ENCODE results near the gene SQOR.
A peak's percentile ranks its signal among the peaks of the same experiment; 100 is the strongest.

SQOR gene

DNA sequence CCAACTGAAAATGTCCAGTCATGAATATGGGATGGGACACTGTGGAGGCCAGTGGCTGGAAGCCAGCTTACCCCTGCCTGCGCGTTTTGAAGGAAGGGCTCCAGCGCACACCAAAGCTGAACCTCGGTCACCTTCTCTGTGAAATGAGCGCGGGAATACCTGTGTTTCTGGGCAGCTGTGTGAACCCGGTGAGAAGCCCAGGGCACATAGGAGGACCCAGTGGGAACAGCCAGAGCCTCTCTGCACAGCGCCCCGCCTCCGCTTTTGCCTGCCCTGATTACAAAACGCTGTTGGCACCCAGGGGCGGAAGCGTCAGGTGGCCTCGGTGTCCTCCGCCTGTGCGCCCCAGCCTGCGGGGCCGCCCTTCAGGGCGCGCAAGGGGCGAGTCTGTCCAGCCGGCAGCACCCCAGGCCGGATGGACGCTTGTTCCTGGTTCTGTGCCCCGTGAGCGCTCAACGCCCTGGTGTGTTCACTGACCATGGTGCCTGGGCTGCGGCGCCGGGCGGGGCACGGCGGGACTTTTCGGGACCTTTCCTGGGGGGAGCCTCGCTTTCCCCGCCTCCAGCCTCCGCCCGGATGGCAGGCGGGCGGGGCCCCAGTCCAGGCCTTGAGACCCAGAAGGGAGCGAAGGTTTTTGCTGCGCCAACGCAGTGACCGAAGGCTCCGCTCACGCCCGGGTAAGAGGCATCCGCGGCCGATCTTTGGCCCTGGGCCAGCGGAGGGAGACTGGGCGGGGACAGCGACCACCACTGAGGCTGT, at the start of gene SQOR:
Gene SQOR (plus strand): TSS at position 598 of the 759 bp plus-strand sequence. CDS start 23,895 bp downstream, outside the sequence.
- DNase-seq (ENCODE audit: low read depth in 2 of 2) = peak; percentile 50 to 67

DNA sequence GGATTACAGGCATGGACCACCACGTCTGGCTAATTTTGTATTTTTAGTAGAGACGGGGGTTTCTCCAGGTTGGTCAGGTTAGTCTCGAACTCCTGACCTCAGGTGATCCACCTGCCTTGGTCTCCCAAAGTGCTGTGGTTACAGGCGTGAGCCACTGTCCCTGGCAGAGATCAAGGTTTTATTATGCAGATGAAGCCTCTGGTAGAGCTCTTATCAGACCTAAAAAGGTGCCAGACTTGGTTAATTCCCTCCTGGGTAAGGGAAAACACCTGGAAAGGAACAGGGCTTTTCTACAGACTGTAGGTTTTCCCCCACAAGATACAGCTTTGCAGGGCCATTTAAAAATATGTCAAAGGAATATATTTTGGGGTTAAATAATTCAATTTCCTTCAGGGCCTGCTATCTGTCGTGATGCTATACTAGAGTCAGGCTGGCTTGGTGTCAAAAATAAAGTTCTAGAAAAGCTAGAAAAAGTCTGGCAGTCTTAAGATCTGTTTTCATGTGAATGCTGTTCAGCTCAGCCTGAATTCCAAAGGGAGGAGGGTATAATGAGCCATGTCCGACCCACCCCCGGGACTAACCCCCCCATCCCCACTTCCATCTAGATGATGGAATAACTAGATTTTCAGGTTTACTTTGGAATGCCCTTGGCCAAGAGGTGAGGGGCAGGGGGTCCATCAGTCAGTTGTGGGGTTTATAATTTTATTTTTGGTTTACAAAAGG, 49.6 kb upstream of the SQOR start:
- DNase-seq (ENCODE audit: low read depth in 2 of 2) = no peak

DNA sequence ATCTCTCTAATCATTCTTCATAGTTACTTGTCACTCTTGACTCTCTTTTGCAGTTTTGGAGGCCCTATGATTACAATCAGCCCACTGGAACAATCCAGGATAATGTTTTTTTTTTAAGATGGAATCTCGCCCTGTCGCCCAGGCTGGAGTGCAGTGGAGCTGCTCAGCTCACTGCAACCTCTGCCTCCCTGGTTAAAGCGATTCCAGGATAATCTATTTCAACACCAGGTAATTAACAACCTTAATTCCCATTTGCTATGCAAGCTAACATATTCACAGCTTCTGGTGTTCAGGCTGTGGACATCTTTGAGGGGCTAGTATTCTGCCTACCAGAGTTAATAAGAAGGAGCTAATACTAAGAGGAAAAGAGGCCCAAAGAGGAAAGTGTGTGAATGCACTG, 48.7 kb upstream of the SQOR start:
- DNase-seq (ENCODE audit: low read depth in 2 of 2) = no peak

DNA sequence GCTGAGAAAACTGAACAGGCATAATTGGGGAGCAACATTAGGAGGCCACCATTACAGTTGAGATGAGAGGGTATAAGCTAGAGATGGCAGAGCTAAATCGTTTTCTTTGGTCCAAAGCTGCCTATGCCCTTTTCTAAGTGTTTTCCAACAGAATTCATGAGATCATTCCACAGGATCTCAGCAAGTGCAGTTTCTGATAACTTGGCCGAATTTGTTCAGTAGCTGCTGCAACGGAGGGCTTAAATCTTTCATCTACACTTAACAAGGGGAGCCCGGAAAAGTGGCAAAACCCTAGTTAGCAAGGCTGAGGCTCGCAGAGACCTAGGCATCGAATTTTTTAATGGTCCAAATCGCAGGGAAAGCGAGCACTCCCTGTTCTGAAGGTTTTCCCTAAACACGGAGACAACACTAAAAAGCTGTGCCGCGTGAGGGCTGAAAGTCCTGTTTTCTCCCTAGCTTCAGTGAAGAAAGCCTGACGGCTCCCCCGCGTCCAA, 48.2 kb upstream of the SQOR start:
- no peak for DNase-seq (ENCODE audit: low read depth in 2 of 2)

DNA sequence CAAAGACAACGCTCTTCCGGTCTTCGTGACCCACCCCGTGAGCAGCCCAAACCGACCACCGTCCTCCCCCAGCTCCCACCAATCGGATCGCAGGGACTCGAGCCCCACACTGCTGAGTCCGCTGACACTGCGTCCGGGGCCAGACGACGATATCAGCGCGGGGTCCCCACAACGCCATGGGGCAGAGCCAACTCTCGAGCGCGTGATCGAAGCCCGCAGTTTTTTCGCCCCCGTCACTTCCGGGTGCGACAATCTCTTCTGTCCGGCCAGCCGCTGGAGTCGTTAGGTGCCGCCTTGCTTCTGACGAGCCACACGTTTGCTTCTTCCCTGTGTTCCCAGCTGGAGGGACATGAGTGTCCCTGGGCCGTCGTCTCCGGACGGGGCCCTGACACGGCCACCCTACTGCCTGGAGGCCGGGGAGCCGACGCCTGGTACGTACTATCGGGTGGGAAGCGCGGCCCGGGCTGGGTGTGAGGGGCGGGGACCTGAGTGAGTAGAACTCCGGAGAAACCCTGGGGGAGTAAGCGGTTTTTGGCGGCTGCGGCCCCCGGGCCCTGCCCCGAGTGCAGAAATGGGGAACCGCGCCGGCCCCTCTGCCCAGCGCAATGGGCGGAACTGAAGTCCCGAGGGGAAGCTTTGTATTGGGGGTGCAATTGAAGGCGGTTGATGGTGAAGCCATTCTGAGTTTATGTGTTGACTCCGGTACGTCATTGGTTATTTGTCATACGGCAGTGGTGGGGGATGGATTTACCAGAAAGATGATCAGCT, 47.5 kb upstream of the SQOR start, which contains the start of gene BLOC1S6:
Gene BLOC1S6 (plus strand): TSS at position 285 of the 768 bp plus-strand sequence. CDS start 65 bp downstream, at position 350.
- peak; percentile 75 to 79 for DNase-seq (ENCODE audit: low read depth in 2 of 2)

DNA sequence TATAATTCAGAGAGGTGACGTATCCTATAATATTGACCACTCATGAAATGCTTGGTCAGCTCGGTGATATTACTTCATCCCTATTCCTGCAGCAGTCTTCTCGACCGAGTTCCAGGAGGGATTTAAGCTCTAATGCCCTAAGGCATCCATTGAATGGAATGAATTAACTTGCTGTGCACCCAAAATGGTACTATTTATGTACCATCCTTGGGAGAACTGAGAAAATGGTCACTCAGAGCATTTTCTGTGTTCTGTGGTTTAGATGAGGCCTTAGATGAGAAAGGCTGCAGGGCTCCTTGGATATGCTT, 47.0 kb upstream of the SQOR start:
- no peak for DNase-seq (ENCODE audit: low read depth in 2 of 2)

DNA sequence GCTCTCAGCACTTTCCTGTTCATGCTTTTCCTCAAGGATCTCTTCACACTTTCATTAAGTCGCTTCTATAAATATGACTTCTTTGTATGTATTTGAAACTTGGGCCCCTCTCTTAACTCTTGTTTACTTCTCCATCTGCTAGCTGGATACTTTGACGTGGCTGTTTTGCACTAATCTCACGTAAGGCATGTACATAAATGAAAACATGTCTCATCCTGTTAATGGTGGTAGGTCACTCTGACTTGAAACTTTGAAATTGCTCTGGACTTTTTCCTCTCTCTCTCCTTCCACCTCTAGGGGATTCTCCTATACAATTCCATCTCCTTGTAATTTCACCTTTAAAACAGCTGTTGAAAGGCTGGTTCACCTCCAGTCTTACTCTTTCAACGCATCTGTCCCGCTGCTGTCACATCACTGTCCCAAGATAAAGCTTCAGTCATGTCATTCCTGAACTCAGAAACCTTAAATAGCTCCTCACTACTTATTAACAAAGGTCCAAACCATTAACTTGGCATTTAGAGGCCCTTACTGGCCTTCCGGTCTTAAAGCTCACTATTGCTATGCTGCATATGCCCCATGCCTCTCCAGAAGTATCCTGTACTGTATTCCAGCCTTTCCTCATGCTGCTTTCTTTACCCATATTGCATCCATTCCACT, 46.5 kb upstream of the SQOR start:
- no peak for DNase-seq (ENCODE audit: low read depth in 2 of 2)

DNA sequence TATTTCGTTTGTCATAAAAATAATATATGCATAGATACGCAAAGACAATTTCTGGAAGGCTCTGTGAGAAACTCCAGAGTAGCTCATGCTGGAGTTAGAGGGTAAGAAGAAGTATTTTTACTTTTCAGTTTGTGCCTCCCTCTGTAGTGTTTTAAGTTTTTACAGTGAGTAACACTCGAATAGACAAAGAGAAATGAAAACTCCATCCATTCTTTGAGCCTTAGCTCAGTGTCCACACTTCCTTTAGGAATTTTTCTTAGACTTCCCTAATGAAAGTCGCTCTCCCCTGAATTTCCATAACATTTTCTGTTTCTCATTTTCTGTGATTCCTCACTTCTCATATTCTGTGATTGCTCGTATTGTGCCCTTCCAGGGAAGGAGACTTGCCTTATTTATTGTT, 45.6 kb upstream of the SQOR start:
- DNase-seq (ENCODE audit: low read depth in 2 of 2) = no peak

DNA sequence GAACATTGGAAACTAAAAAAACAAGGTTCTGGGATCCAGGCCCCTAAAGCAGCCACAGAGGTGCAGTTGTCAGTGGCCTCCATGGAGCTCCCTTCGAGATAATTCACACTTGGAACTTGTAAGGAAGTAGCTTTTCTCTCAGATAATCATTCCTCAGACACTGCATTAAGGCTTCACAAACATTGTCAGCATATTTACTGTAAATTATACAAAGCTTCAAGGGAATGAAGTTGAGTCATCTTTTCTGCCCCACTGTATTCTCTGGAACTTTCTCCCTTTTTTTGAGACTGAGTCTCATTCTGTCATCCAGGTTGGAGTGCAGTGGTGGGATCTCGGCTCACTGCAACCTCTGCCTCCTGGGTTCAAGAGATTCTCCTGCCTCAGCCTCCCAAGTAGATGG, 40.5 kb upstream of the SQOR start:
- no peak for DNase-seq (ENCODE audit: low read depth in 2 of 2)

DNA sequence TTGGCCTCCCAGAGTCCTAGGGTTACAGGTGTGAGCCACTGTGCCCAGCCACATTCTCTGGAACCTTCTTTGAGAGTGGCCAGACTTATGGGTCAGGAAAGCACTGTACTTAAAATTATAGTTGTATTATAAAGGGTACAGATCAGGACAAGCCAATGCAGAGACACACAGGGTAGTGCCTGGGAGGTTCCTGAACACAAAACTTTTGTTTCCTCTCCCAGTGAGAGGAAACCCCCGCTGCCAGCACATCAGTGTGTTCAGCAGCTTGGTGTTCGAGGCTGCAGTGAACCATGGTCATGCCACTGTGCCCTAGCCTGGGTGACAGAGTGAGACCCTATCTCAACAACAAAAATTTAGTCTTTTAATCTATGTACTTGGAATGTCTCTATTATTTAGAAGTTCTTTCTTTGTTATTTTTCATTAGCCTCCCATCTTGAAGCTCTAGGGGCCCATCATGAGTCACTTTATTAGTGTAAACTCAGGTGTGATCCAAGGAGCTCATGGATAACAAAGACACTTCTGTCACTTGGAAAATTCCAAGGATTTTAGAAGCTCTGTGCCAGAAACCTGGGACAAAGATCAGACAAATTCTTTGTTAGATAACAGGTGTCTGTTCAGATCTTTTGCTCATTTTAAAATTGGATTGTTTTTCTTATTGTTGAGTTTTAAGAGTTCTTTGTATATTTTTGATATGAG, 39.8 kb upstream of the SQOR start:
- no peak for DNase-seq (ENCODE audit: low read depth in 2 of 2)

DNA sequence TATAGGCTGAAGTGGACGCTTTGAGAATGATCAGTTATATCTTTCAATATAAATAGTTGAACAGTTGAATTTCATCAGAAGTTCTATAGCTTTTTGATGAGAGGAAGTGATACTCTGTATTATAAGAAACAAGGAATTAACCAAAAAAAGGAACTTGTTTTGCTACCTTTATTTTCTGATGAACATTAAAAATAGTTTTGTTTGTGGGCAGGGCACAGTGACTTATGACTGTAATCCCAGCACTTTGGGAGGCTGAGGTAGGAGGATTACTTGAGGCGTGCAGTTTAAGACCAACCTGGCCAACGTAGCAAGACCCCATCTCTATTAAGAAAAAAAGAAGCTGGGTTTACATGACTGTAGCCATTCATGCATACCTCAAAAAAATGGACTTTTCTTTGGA, 30.9 kb upstream of the SQOR start:
- no peak for DNase-seq (ENCODE audit: low read depth in 2 of 2)

DNA sequence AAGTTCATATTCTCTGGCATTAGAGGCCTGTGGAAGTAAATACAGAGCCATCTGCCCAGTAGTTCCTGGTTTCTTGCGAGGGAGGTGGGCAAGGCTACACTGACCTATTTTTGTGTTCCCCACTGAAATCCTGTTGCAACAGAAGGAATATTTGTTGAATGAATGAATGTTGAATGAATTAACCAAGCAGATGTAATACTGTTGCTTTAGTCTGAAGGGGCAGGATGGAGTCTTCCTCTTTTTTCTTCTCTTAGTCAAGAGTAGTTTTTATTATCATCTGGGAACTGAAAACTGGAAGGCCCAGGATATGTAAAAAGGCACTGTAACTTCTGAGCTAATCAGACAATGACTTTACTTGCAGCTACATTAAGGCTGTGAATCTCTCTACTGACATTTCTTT, 30.5 kb upstream of the SQOR start:
- DNase-seq (ENCODE audit: low read depth in 2 of 2) = no peak

DNA sequence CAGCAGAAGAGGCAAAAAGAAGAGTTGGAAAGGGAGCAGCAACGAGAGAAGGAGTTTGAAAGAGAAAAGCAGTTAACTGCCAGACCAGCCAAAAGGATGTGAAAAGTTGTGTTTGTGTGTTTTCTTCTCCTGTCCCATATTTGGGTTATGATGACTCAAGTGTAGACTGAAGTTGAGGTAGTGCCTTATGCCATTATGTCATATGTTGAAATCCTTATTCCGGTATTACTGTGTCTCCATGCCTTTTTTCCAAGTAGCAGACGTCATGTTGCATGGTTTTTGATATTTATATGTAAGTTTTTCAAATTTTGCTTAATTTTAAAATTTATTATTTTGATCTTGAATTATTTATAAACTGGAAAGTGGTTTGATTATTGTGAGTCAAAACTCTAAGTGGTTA, 28.4 kb upstream of the SQOR start:
- DNase-seq (ENCODE audit: low read depth in 2 of 2) = no peak

DNA sequence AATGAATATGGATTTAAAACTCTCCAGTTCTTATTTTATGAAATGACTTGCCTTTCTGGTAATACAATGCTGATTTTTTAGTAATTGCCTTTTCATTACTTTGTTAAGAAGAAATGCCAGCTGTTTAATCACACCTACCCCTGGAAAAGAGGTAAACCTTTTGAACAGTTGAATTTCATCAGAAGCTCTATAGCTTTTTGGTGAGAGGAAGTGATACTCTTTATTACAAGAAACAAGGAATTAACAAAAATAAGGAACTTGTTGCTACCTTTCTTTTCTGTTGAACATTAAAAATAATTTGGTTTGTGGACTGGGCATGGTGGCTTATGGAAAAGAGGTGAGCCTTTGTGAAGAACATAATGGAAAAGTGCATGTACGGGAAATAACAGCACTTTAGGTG, 28.0 kb upstream of the SQOR start:
- no peak for DNase-seq (ENCODE audit: low read depth in 2 of 2)

DNA sequence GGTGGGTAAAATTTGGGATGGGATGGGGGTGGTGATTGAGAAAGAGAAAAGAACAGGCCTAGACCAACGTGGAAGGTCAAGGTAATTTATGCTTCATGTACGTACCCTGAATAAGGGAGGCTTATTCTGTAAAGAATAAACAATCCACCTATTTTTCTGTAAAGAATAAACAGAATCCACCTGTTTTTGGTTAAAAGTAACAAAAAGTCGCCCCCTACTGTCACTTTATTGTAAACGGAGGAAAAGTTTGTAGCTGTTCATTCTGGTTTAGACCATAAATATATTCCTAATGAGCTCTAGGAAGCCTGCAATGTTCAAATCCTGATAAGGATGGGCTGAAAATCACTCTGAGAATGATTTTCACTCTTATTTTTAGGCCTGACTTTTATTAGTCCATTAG, 23.5 kb upstream of the SQOR start:
- no peak for DNase-seq (ENCODE audit: low read depth in 2 of 2)

DNA sequence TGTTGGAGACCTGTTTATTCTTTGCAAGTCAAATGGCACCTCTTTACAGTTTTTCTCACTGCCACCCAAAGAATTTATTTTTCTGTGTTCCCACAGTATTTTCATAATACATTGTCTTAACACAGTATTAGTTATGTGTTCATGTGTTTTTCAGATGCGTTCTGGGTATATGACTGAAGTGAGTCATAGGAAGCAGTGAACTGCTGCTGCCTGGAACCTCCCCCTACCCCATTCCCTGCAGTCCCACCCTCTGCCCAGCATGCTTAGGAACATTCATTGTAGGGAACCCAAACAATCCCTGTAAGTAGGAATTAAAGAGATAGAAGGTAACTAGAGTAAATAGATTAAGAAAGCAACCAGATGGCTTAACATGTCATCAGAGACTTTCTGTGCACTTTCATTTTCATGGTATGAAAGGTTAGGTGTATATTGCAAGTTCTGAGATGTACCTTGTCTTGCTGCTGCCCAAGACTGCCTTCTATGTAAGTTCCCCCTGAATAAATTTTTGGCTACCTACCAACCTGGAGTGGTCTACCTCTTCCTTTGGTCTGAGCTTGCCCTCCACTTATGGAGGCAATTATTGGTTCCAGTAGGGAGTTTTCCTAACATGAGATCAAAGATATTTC, 21.9 kb upstream of the SQOR start:
- DNase-seq (ENCODE audit: low read depth in 2 of 2) = no peak

DNA sequence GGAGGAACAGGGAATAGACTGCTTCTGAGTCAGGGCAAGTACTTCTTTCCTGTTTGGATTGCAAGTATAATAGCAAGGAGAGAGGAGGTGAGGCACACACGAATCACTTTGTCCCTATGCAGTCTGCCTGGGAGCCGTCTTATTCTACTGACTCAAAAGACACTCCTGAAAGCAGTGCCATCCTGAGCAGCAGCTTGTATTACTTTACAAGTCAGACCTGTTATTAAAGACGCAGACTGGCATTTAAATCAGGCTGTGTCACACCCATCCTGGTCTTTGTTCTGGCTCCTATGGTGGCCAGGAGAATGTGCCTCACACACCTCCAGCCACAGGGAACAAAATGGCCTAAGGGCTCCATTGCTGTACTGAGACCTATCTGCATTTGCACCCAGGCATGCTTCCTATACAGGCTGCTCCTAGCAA, 17.9 kb upstream of the SQOR start:
- no peak for DNase-seq (ENCODE audit: low read depth in 2 of 2)

DNA sequence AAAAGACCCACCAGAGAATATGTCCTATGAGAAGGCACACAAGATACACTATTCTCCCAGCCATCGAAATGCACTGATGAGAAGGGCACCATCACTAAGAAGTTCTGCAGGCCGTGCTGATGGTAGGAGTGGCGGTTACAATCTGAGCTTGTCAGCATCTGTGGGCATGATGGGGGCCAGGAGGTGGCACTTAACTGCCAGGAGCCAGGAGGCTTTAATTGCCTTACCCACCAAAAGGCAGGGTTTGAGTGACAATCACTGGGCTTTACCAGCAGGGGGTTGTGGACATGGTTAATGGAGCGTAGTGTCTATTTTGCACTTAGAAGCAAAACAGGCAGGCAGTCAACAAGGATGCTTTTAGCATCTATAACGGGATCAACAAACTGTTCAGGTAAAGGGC, 16.0 kb upstream of the SQOR start:
- DNase-seq (ENCODE audit: low read depth in 2 of 2) = no peak

DNA sequence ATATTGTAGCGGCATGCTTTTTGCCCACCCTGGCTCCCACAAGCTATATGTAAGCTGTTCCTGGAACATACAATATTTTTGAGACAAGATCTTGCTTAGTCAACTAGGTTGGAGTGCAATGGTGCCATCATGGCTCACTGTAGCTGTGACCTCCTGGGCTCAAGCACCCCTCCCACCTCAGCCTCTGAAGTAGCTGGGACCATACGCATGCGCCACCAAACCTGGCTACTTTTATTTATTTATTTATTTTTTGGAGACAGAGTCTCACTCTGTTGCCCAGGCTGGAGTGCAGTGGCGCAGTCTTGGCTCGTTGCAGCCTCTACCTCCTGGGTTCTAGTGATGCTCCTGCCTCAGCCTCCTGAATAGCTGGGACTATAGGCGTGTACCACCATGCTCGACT, 6.7 kb upstream of the SQOR start:
- no peak for DNase-seq (ENCODE audit: low read depth in 2 of 2)

DNA sequence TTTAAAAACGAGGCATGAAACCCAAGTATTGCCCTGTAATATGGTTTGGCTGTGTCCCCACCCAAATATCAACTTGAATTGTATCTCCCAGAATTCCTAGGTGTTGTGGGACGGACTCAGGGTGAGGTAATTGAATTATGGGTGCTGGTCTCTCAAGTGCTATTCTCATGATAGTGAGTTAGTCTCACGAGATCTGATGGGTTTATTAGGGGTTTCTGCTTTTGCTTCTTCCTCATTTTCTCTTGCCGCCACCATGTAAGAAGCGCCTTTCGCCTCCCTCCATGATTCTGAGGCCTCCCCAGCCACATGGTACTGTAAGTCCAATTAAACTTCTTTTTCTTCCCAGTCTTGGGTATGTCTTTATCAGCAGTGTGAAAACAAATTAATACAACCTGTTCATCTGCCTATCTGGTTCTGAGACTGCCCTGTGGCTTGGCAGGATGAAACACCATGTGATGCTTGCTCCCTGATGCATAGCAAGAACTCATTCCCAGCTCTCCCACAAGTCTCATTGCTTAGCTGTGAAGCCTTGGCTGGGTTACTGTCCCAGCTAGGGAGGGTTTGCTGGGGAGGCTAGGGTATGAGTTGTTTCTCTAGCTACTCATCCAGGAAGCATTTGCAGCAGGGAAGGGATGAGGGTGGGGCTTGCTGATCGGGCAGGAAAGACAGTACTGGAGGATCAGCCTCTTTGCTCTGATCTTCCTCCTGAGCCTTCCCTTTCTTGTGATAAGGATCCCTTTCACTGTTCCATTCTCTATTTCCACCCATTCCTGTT, 3.7 kb upstream of the SQOR start:
- no peak for DNase-seq (ENCODE audit: low read depth in 2 of 2)
